Gastrocnemius medialis (tissue), 4 donors: Measurements from ENCODE around the gene MRPL38. TPM values are rescaled to one million over a fixed set of nuclear protein-coding genes. Genes with fewer than 3 reads are reported as not detected.
A peak's percentile ranks its signal among the peaks of the same experiment; 100 is the strongest.

ENCODE experiments used
- ATAC-seq, 2 donors: fragments of 150-250 bp; one replicate each; pipeline ENCODE4 v1.9.1; 2016
- DNase-seq, 2 donors: peaks; one replicate each; pipeline ENCODE4 v3.0.0-alpha.2; 2019
- H3K27ac ChIP-seq, 4 donors: fragments of 200-600 bp; sonication (generic); 1 replicate in 1 of 4; 2 replicates in 3 of 4; pipeline ENCODE4 v1.5.1; 2016 to 2018; ENCODE audit warnings: mild to moderate bottlenecking in 2 of 4, moderate library complexity in 1 of 4
- H3K27me3 ChIP-seq, 3 donors: fragments of 200-600 bp; sonication (generic) in 2 of 3; 1 replicate in 1 of 3; 2 replicates in 2 of 3; pipeline versions ENCODE4 v1.5.1 to v1.6.0; 2016 to 2019; ENCODE audit warnings: mild to moderate bottlenecking in 1 of 3, moderate library complexity in 1 of 3
- H3K36me3 ChIP-seq, 2 donors: fragments of 200-600 bp; sonication (generic) in 1 of 2; one replicate each; pipeline ENCODE4 v1.5.1; 2017 to 2018
- H3K4me1 ChIP-seq, 2 donors: fragments of 200-600 bp; sonication (generic) in 1 of 2; one replicate each; pipeline ENCODE4 v1.5.1; 2016 to 2017; ENCODE audit warnings: mild to moderate bottlenecking in 2 of 2
- H3K4me3 ChIP-seq, 4 donors: fragments of 200-600 bp; sonication (generic) in 3 of 4; 1 replicate in 1 of 4; 2 replicates in 3 of 4; pipeline ENCODE4 v1.5.1; 2016 to 2019; ENCODE audit warnings: mild to moderate bottlenecking in 2 of 4
- H3K9me3 ChIP-seq, 3 donors: fragments of 200-600 bp; sonication (generic) in 2 of 3; 1 replicate in 1 of 3; 2 replicates in 2 of 3; pipeline ENCODE4 v1.5.1; 2016 to 2019
- CTCF ChIP-seq, 5 experiments: fragments of 450-650 bp in 3 of 5; fragments of 200-600 bp in 2 of 5; sonication (generic) in 2 of 5; IDR thresholded peaks in 4 of 5; conservative IDR thresholded peaks in 1 of 5; 1 replicate in 4 of 5; 2 replicates in 1 of 5; pipeline ENCODE4 v1.5.1; 2016 to 2019; ENCODE audit warnings: antibody characterized with exemption in 5 of 5, mild to moderate bottlenecking in 3 of 5, moderate library complexity in 3 of 5
- POLR2A ChIP-seq, 2 donors: fragments of 450-650 bp; IDR thresholded peaks; one replicate each; pipeline ENCODE4 v1.6.1; 2017; ENCODE audit warnings: antibody characterized with exemption in 2 of 2, mild to moderate bottlenecking in 2 of 2, moderate library complexity in 2 of 2
- in situ Hi-C, 4 donors: fragments of 200-750 bp; cut with MboI; loops; one replicate each; pipeline versions ENCODE4 v1.15.0 to v1.8.0; 2017; ENCODE audit warnings: low sequenced_read_pairs in 4 of 4
- intact Hi-C: fragments of 100-400 bp; cut with DNase I; formaldehyde crosslinking; loops from one replicate; pipeline ENCODE4 v1.15.1; 2023; ENCODE audit warnings: low total_unique reads
- total RNA-seq, 4 donors: library from RNA; depleted of rRNA; stranded (reverse); fragments of >200 nt; gene quantifications; one replicate each; pipeline versions ENCODE4 v1.1.0 to v1.2.3, GENCODE V29; 2016

MRPL38 gene
- 10 to 100 TPM; 29.9 to 86.7 (median 53.1) TPM for total RNA-seq

- no peaks in the 10 kb centered on the region for H3K27me3 ChIP-seq
- peaks cover 12 to 21% of the 10 kb centered on the region in 2 donors for H3K4me1 ChIP-seq
- H3K27ac ChIP-seq = peak within 1 kb of the TSS; percentile 92 to 95 (median 94)
- peaks cover 0 to 26% of the 10 kb centered on the region in 2 donors for H3K36me3 ChIP-seq
- intact Hi-C loops (loop anchor here (1.0 kb wide), 3 partner anchors 36 to 100 kb away; partner anchors contain the start of genes ACOX1, FBF1 and TEN1), in situ Hi-C loops (loop anchor here (5.0 kb wide), 1 partner anchor 102 kb away; no protein-coding TSS in a partner anchor)
- peak within 1 kb of the TSS; percentile 66 to 95 (median 83) for H3K4me3 ChIP-seq
- TF ChIP-seq POLR2A (IDR thresholded peaks at IDR 0.05) (peak; percentile 66 to 67), CTCF (IDR thresholded peaks at IDR 0.05 in 4 of 5, conservative IDR thresholded peaks at IDR 0.05 in 1 of 5) (peak in 4 of 5 experiments; percentile 97 to 100 (median 100))
- DNase-seq (peak; percentile 85 to 94), ATAC-seq (peak; percentile 89 to 91)
- H3K9me3 ChIP-seq = no peaks in the 10 kb centered on the region
Measured at GRCh38 chr17:75904749-75905521, at the start of gene MRPL38. TSS of gene MRPL38 (minus strand) at chr17:75904884. CDS start at chr17:75904875, 9 bp downstream.

- Histone ChIP-seq H3K27ac (peak overlapping the region in 2 of 4 donors; percentile 15 to 31), H3K9me3 (no peaks in the 10 kb centered on the region), H3K4me3 (no peak overlapping the region), H3K27me3 (no peaks in the 10 kb centered on the region), H3K36me3 (peaks cover 0 to 98% of the 10 kb centered on the region in 2 donors), H3K4me1 (peaks cover 0 to 8% of the 10 kb centered on the region in 2 donors)
- intact Hi-C loops = no loop called here
- in situ Hi-C loops = no loop called here
- no peak for TF ChIP-seq POLR2A (IDR thresholded peaks at IDR 0.05)
- TF ChIP-seq CTCF (IDR thresholded peaks at IDR 0.05 in 4 of 5, conservative IDR thresholded peaks at IDR 0.05 in 1 of 5) = no peak
- DNase-seq (no peak), ATAC-seq (peak in 1 of 2 donors; percentile 45)
Measured at GRCh38 chr17:75950855-75951554, 46.3 kb upstream of the MRPL38 start.

GRCh38 chr17:75950421-75950820 is 45.7 kb upstream of the MRPL38 start:
- no peaks in the 10 kb centered on the region for H3K9me3 ChIP-seq
- H3K4me3 ChIP-seq = no peak overlapping the region
- H3K27ac ChIP-seq = peak overlapping the region in 3 of 4 donors; percentile 4 to 31 (median 15)
- TF ChIP-seq CTCF (IDR thresholded peaks at IDR 0.05 in 4 of 5, conservative IDR thresholded peaks at IDR 0.05 in 1 of 5) (no peak), POLR2A (IDR thresholded peaks at IDR 0.05) (no peak)
- in situ Hi-C loops = no loop called here
- H3K36me3 ChIP-seq = peaks cover 0 to 95% of the 10 kb centered on the region in 2 donors
- intact Hi-C loops = no loop called here
- H3K4me1 ChIP-seq = peaks cover 0 to 14% of the 10 kb centered on the region in 2 donors
- no peaks in the 10 kb centered on the region for H3K27me3 ChIP-seq
- peak; percentile 58 to 60 for ATAC-seq
- DNase-seq = no peak

- intact Hi-C loops = no loop called here
- peaks cover 0 to 45% of the 10 kb centered on the region in 2 donors for H3K36me3 ChIP-seq
- ATAC-seq = peak in 1 of 2 donors; percentile 67
Measured at GRCh38 chr17:75945211-75945610, 40.5 kb upstream of the MRPL38 start.

More at GRCh38 chr17:75945211-75945610, 40.5 kb upstream of the MRPL38 start:
- Histone ChIP-seq H3K27ac (peak overlapping the region in 3 of 4 donors; percentile 25 to 76 (median 27)), H3K27me3 (no peaks in the 10 kb centered on the region), H3K4me3 (no peak overlapping the region), H3K4me1 (peaks cover 11 to 32% of the 10 kb centered on the region in 2 donors), H3K9me3 (no peaks in the 10 kb centered on the region)
- in situ Hi-C loops = no loop called here
- DNase-seq = no peak
- TF ChIP-seq CTCF (IDR thresholded peaks at IDR 0.05 in 4 of 5, conservative IDR thresholded peaks at IDR 0.05 in 1 of 5) = no peak
